HG03066 (cell line): ENCODE data around the gene CEP162.
"Not testable (repeated sequence)": the region's sequence is repeated elsewhere in the genome, so short reads cannot be mapped to it uniquely, and the experiment has no call there.

ENCODE experiments used
- ATAC-seq: cut with Tn5 transposase; IDR thresholded peaks from one replicate; pipeline ENCODE4 v1.9.1; 2021; ENCODE audit warnings: low read depth; ENCODE audit not compliant: unreplicated experiment

Gene CEP162

GRCh38 chr6:84093441-84094435 lies 133.7 kb downstream of the CEP162 start:
- ATAC-seq: no peak

DNA sequence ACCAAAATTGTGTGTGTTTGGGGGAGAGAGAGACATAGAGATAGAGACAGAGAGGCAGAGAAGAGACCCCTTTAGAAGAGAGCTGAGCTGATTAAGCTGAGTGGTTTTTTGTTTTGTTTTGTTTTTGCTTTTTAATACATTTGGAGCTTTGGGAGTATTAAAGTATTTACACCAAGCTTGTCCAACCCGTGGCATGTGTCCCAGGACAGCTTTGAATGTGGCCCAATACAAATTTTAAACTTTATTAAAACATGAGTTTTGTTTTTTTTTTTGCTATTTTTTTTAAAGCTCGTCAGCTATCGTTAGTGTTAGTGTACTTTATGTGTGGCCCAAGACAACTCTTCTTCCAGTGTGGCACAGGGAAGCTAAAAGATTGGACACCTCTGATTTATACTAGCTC lies 137.9 kb downstream of the CEP162 start:
- ATAC-seq: no peak

DNA sequence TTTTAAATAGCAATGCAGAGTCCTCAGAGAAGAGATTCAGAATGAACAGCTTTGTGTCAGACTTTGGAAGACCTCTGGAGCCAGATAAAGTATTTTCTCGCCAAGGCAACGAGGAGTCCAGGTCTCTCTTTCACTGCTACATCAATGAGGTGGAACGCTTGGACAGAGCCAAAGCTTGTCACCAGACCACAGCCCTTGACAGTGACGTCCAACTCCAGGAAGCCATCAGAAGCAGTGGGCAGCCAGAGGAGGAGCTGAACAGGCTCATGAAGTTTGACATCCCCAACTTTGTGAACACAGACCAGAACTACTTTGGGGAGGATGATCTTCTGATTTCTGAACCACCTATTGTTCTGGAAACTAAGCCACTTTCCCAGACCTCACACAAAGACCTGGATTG lies 138.4 kb downstream of the CEP162 start:
- ATAC-seq: no peak

GRCh38 chr6:84086545-84087429 lies 140.7 kb downstream of the CEP162 start:
- ATAC-seq: no peak

DNA sequence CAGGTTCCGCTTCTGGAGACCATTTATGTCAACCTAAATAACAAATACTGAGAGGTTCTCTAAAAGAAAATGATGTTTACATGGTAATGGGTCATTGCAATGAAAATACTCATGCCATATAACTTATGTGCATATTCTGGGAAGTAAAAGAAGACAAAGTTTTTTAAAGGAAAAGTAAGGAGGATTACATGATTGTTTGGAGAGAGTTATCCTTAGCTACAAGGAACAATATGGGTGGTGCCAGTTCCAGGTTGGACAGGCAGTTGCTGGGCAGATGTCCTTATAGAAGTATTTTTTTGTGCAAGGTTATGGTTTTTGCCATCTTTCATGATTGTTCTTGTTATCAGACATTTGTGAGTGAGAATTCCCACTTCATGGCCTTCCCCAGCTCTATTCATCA lies 141.4 kb downstream of the CEP162 start:
- no peak for ATAC-seq

DNA sequence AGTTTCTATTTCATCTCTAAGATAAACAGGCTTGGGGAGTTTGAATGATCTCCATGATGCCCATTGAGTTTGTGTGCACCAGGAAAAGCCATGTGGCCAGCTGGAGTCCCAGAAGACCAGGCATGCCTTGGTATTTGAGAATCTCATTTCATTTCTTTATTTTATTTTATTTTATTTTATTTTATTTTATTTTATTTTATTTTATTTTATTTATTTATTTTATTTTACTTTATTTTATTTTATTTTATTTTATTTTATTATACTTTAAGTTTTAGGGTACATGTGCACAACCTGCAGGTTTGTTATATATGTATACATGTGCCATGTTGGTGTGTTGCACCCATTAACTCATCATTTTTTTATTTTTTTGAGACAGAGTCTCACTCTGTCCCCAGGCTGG lies 142.7 kb downstream of the CEP162 start:
- ATAC-seq: not testable (repeated sequence)

DNA sequence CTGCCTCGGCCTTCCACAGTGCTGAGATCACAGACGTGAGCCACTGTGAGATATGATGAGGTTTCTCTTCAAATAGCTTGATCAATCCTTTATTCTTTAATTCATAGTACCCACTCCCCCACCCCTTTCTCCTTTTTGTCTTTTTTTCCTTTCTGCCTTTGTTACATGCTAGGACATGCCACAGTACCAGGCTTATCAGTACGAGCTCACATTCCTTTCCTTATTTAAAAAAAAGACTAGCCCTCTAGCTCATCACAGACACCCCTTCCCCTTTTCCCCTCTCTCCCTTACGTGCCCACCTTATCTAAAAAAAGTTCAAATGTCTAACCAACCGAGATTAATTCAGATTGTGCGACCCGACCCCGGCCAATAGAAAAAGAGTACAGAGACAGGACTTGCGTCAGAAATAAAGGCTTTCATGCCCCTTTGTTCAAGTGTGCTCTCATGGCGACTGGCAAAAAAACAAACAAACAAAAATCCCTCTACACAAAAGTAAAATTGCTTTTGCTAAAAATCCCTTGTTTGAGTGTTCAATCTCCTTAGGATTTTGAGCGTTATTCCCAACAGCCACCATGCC lies 144.7 kb downstream of the CEP162 start:
- ATAC-seq: no peak

DNA sequence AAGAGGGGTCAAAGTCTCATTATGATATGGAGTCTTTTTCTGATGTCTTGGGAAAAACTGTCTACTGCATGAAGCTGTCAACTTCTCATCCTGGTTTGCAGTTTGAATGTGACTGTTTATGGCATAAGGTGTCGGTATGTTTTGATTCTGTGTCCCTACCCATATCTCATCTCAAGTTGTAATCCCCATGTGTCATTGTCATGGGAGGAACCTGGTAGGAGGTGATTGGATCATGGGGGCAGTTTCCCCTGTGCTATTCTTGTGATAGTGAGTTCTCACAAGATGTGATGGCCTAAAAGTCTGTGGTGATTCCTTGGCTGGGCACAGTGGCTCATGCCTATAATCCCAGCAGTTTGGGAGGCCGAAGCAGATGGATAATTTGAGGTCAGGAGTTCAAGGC lies 146.2 kb downstream of the CEP162 start:
- ATAC-seq: no peak

DNA sequence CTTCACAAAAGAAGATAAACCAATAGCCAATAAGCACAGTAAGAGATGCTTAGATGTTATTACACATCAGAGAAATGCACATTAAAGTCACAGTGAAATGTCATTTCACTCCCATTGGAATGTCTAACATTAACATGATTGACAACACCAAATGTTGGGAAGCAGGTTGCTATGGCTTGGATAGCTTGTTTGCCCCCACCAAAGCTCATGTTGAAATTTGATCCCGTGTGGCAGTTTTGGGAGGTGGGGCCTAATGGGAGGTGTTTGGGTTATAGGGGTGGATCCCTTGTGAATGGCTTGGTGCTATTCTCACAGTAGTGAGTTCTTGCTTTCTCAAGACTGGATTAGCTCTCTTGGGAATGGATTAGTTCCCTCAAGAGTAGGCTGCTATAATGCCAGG lies 149.1 kb downstream of the CEP162 start:
- ATAC-seq: no peak

DNA sequence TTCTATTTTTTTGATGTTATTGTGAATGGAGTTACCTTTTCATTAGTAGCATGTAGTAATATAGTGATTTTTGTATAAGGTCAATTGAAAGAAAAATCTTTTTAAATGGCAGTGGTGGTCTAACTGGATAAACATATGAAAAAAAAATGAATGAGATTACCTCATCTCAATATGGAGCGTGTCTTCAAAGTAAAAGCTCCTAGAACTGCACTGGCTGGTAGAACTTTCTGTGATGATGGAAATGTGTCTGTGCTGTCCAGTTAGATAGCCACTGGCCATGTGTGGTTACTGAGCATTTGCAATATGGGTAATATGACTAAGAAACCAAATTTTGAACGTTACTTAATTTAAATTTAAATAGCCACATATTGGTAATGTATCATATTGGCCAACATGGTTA lies 149.8 kb downstream of the CEP162 start:
- no peak for ATAC-seq

DNA sequence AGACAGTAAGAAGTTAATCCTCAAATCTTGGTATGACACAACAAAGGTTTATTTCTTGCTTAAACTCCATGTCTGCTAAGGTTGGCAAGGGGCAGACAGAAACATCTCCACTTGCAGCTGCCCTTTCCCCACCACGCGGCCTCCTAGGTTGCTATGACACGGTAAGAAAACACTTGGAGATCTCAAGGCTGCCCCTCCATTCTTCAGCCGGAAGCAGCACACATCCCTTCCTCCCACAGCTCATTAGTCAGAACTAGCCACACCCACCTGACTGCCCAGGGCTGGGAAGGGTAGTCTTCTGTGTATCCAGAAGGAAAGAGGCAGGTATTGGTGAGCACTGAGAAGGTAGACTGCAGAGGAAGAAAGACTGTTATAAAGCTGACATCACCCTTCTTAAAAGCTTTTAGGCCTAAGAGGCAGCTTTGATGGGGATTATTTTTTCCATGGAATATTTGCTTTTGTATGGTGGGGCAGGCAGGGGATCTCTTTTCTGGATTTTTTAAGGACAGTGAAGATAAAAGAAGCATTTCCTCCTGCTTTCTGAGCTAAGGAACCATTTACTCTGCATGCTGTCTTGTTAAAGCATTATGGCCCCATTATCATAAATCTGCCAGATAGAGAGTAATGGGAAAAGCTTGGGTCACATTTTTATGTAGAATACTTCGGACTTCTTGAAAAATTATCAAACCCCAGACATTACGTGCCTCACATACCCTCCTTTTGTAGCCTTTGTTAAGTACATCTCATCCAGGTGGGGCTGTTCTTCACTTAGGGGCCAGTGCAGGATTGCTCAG lies 152.3 kb downstream of the CEP162 start:
- no peak for ATAC-seq
